OCI-LY7 (cell line): ENCODE data around the gene POLD3.

Experiments used
- EZH2phosphoT487 ChIP-seq: fragments of 200-600 bp; sonication (generic); IDR thresholded peaks from 2 replicates; pipeline ENCODE4 v1.6.1; 2018; ENCODE audit warnings: low read depth, borderline replicate concordance, mild to moderate bottlenecking, mixed run types, antibody characterized with exemption, low read length, moderate library complexity, mixed read lengths
- TF ChIP-seq, protein P1 (sequence below): fragments of 200-600 bp; sonication (generic); conservative IDR thresholded peaks from 2 replicates; pipeline ENCODE4 v1.5.1; 2014; ENCODE audit warnings: mild to moderate bottlenecking, antibody characterized with exemption, low read length, moderate library complexity, mixed read lengths

DNA sequence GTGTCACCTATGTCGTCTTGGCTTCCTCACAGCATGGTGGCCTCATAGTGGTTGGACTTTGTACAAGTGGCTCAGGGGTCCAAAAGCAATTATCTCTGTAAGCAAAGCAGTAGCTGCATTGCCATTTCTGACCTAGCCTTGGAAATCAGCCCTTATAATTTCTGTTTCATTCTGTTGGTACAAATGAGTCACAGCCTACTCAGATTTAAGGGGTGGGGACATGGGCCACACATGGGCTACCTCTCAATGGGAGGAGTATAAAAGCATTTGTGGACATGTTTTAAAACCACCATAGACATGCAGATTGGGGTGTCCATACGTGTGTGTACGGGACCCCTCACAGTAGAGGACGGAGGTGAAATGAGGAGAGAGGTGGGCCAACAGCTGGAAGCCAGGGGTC is 97.3 kb downstream of the POLD3 start:
- TF ChIP-seq EZH2phosphoT487, result no peak
- TF ChIP-seq, protein P1, sequence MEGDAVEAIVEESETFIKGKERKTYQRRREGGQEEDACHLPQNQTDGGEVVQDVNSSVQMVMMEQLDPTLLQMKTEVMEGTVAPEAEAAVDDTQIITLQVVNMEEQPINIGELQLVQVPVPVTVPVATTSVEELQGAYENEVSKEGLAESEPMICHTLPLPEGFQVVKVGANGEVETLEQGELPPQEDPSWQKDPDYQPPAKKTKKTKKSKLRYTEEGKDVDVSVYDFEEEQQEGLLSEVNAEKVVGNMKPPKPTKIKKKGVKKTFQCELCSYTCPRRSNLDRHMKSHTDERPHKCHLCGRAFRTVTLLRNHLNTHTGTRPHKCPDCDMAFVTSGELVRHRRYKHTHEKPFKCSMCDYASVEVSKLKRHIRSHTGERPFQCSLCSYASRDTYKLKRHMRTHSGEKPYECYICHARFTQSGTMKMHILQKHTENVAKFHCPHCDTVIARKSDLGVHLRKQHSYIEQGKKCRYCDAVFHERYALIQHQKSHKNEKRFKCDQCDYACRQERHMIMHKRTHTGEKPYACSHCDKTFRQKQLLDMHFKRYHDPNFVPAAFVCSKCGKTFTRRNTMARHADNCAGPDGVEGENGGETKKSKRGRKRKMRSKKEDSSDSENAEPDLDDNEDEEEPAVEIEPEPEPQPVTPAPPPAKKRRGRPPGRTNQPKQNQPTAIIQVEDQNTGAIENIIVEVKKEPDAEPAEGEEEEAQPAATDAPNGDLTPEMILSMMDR, result no peak
